Measurements from ENCODE around the gene RPS27.
"Not testable (repeated sequence)": the region's sequence is repeated elsewhere in the genome, so short reads cannot be mapped to it uniquely, and the experiment has no call there.

The RPS27 gene

GRCh38 chr1:153985941-153986761 lies 4.4 kb upstream of the RPS27 start, which contains the start of gene RAB13:
Gene RAB13, minus strand, starts transcription at chr1:153986339. Its CDS starts 103 bp downstream, at chr1:153986236.
- H3K4me1 ChIP-seq (ENCODE audit: control insufficient read depth in 1 of 2, insufficient read depth in 2 of 2, low read length in 2 of 2) = peaks cover 15 to 22% of the 10 kb centered on the region in 2 donors
- peak within 1 kb of the TSS; percentile 78 to 81 for H3K9ac ChIP-seq (ENCODE audit: low read depth in 1 of 2, low read length in 2 of 2)
- peaks cover 0 to 5% of the 10 kb centered on the region in 2 donors for H3K36me3 ChIP-seq (ENCODE audit: control insufficient read depth in 1 of 2, insufficient read depth in 2 of 2, low read length in 2 of 2)
- H3K27ac ChIP-seq (ENCODE audit: low read depth, low read length) = peak within 1 kb of the TSS; percentile 79
- peak within 1 kb of the TSS; percentile 71 to 80 for H3K4me3 ChIP-seq (ENCODE audit: low read depth in 1 of 2, low read length in 2 of 2)
- no peaks in the 10 kb centered on the region for H3K27me3 ChIP-seq (ENCODE audit: control insufficient read depth in 1 of 2, insufficient read depth in 2 of 2, low read length in 2 of 2)
- H3K9me3 ChIP-seq (ENCODE audit: control insufficient read depth in 1 of 2, low read length in 2 of 2) = no peaks in the 10 kb centered on the region

GRCh38 chr1:153987621-153988020 lies 2.9 kb upstream of the RPS27 start:
- Histone ChIP-seq H3K36me3 (ENCODE audit: control insufficient read depth in 1 of 2, insufficient read depth in 2 of 2, low read length in 2 of 2) (peaks cover 5 to 12% of the 10 kb centered on the region in 2 donors), H3K27me3 (ENCODE audit: control insufficient read depth in 1 of 2, insufficient read depth in 2 of 2, low read length in 2 of 2) (no peaks in the 10 kb centered on the region), H3K9me3 (ENCODE audit: control insufficient read depth in 1 of 2, low read length in 2 of 2) (no peaks in the 10 kb centered on the region), H3K27ac (ENCODE audit: low read depth, low read length) (no peak overlapping the region), H3K4me3 (ENCODE audit: low read depth in 1 of 2, low read length in 2 of 2) (no peak overlapping the region), H3K4me1 (ENCODE audit: control insufficient read depth in 1 of 2, insufficient read depth in 2 of 2, low read length in 2 of 2) (peaks cover 30 to 36% of the 10 kb centered on the region in 2 donors), H3K9ac (ENCODE audit: low read depth in 1 of 2, low read length in 2 of 2) (no peak overlapping the region)

- H3K4me3 ChIP-seq (ENCODE audit: low read depth in 1 of 2, low read length in 2 of 2) = peak overlapping the region; percentile 84 to 88
- H3K9me3 ChIP-seq (ENCODE audit: control insufficient read depth in 1 of 2, low read length in 2 of 2) = no peaks in the 10 kb centered on the region
- H3K36me3 ChIP-seq (ENCODE audit: control insufficient read depth in 1 of 2, insufficient read depth in 2 of 2, low read length in 2 of 2) = peaks cover 13 to 34% of the 10 kb centered on the region in 2 donors
- H3K27me3 ChIP-seq (ENCODE audit: control insufficient read depth in 1 of 2, insufficient read depth in 2 of 2, low read length in 2 of 2) = no peaks in the 10 kb centered on the region
- peak overlapping the region; percentile 86 for H3K27ac ChIP-seq (ENCODE audit: low read depth, low read length)
- H3K9ac ChIP-seq (ENCODE audit: low read depth in 1 of 2, low read length in 2 of 2) = peak overlapping the region; percentile 90 to 94
- peaks cover 18 to 25% of the 10 kb centered on the region in 2 donors for H3K4me1 ChIP-seq (ENCODE audit: control insufficient read depth in 1 of 2, insufficient read depth in 2 of 2, low read length in 2 of 2)
These were observed 629 bp downstream of the RPS27 start for GRCh38 chr1:153991151-153991630.

GRCh38 chr1:153991806-153992205 lies 1.2 kb downstream of the RPS27 start:
- Histone ChIP-seq H3K4me3 (ENCODE audit: low read depth in 1 of 2, low read length in 2 of 2) (peak overlapping the region; percentile 84 to 88), H3K27me3 (ENCODE audit: control insufficient read depth in 1 of 2, insufficient read depth in 2 of 2, low read length in 2 of 2) (no peaks in the 10 kb centered on the region), H3K9ac (ENCODE audit: low read depth in 1 of 2, low read length in 2 of 2) (peak overlapping the region; percentile 90 to 94), H3K36me3 (ENCODE audit: control insufficient read depth in 1 of 2, insufficient read depth in 2 of 2, low read length in 2 of 2) (peaks cover 13 to 34% of the 10 kb centered on the region in 2 donors), H3K4me1 (ENCODE audit: control insufficient read depth in 1 of 2, insufficient read depth in 2 of 2, low read length in 2 of 2) (peaks cover 18 to 20% of the 10 kb centered on the region in 2 donors), H3K27ac (ENCODE audit: low read depth, low read length) (no peak overlapping the region), H3K9me3 (ENCODE audit: control insufficient read depth in 1 of 2, low read length in 2 of 2) (no peaks in the 10 kb centered on the region)

GRCh38 chr1:153995202-153995601 lies 4.6 kb downstream of the RPS27 start:
- no peaks in the 10 kb centered on the region for H3K9me3 ChIP-seq (ENCODE audit: control insufficient read depth in 1 of 2, low read length in 2 of 2)
- H3K36me3 ChIP-seq (ENCODE audit: control insufficient read depth in 1 of 2, insufficient read depth in 2 of 2, low read length in 2 of 2) = peaks cover 13 to 34% of the 10 kb centered on the region in 2 donors
- H3K4me3 ChIP-seq (ENCODE audit: low read depth in 1 of 2, low read length in 2 of 2) = no peak overlapping the region
- H3K4me1 ChIP-seq (ENCODE audit: control insufficient read depth in 1 of 2, insufficient read depth in 2 of 2, low read length in 2 of 2) = peaks cover 17 to 18% of the 10 kb centered on the region in 2 donors
- H3K9ac ChIP-seq (ENCODE audit: low read depth in 1 of 2, low read length in 2 of 2) = no peak overlapping the region
- H3K27me3 ChIP-seq (ENCODE audit: control insufficient read depth in 1 of 2, insufficient read depth in 2 of 2, low read length in 2 of 2) = no peaks in the 10 kb centered on the region
- H3K27ac ChIP-seq (ENCODE audit: low read depth, low read length) = no peak overlapping the region

GRCh38 chr1:153995640-153996039 lies 5.1 kb downstream of the RPS27 start:
- Histone ChIP-seq H3K36me3 (ENCODE audit: control insufficient read depth in 1 of 2, insufficient read depth in 2 of 2, low read length in 2 of 2) (peaks cover 13 to 34% of the 10 kb centered on the region in 2 donors), H3K27ac (ENCODE audit: low read depth, low read length) (no peak overlapping the region), H3K27me3 (ENCODE audit: control insufficient read depth in 1 of 2, insufficient read depth in 2 of 2, low read length in 2 of 2) (no peaks in the 10 kb centered on the region), H3K9me3 (ENCODE audit: control insufficient read depth in 1 of 2, low read length in 2 of 2) (no peaks in the 10 kb centered on the region), H3K4me1 (ENCODE audit: control insufficient read depth in 1 of 2, insufficient read depth in 2 of 2, low read length in 2 of 2) (peaks cover 17 to 18% of the 10 kb centered on the region in 2 donors), H3K4me3 (ENCODE audit: low read depth in 1 of 2, low read length in 2 of 2) (no peak overlapping the region), H3K9ac (ENCODE audit: low read depth in 1 of 2, low read length in 2 of 2) (no peak overlapping the region)

GRCh38 chr1:153996882-153997281 lies 6.3 kb downstream of the RPS27 start:
- H3K27me3 ChIP-seq (ENCODE audit: control insufficient read depth in 1 of 2, insufficient read depth in 2 of 2, low read length in 2 of 2); H3K9me3 ChIP-seq (ENCODE audit: control insufficient read depth in 1 of 2, low read length in 2 of 2); H3K9ac ChIP-seq (ENCODE audit: low read depth in 1 of 2, low read length in 2 of 2); H3K27ac ChIP-seq (ENCODE audit: low read depth, low read length); H3K4me3 ChIP-seq (ENCODE audit: low read depth in 1 of 2, low read length in 2 of 2): not testable (repeated sequence)
- Histone ChIP-seq H3K36me3 (ENCODE audit: control insufficient read depth in 1 of 2, insufficient read depth in 2 of 2, low read length in 2 of 2) (peaks cover 10 to 28% of the 10 kb centered on the region in 2 donors), H3K4me1 (ENCODE audit: control insufficient read depth in 1 of 2, insufficient read depth in 2 of 2, low read length in 2 of 2) (peaks cover 9 to 11% of the 10 kb centered on the region in 2 donors)

- H3K9me3 ChIP-seq (ENCODE audit: control insufficient read depth in 1 of 2, low read length in 2 of 2) = no peaks in the 10 kb centered on the region
- no peaks in the 10 kb centered on the region for H3K4me1 ChIP-seq (ENCODE audit: control insufficient read depth in 1 of 2, insufficient read depth in 2 of 2, low read length in 2 of 2)
- no peaks in the 10 kb centered on the region for H3K27me3 ChIP-seq (ENCODE audit: control insufficient read depth in 1 of 2, insufficient read depth in 2 of 2, low read length in 2 of 2)
- H3K9ac ChIP-seq (ENCODE audit: low read depth in 1 of 2, low read length in 2 of 2) = no peak overlapping the region
- no peaks in the 10 kb centered on the region for H3K36me3 ChIP-seq (ENCODE audit: control insufficient read depth in 1 of 2, insufficient read depth in 2 of 2, low read length in 2 of 2)
- H3K4me3 ChIP-seq (ENCODE audit: low read depth in 1 of 2, low read length in 2 of 2) = no peak overlapping the region
- no peak overlapping the region for H3K27ac ChIP-seq (ENCODE audit: low read depth, low read length)
These were observed 9.9 kb downstream of the RPS27 start for GRCh38 chr1:154000420-154000819.

GRCh38 chr1:154006136-154006535 lies 15.6 kb downstream of the RPS27 start:
- no peaks in the 10 kb centered on the region for H3K36me3 ChIP-seq (ENCODE audit: control insufficient read depth in 1 of 2, insufficient read depth in 2 of 2, low read length in 2 of 2)
- H3K9me3 ChIP-seq (ENCODE audit: control insufficient read depth in 1 of 2, low read length in 2 of 2) = no peaks in the 10 kb centered on the region
- no peak overlapping the region for H3K27ac ChIP-seq (ENCODE audit: low read depth, low read length)
- no peaks in the 10 kb centered on the region for H3K27me3 ChIP-seq (ENCODE audit: control insufficient read depth in 1 of 2, insufficient read depth in 2 of 2, low read length in 2 of 2)
- H3K4me3 ChIP-seq (ENCODE audit: low read depth in 1 of 2, low read length in 2 of 2) = no peak overlapping the region
- no peaks in the 10 kb centered on the region for H3K4me1 ChIP-seq (ENCODE audit: control insufficient read depth in 1 of 2, insufficient read depth in 2 of 2, low read length in 2 of 2)
- H3K9ac ChIP-seq (ENCODE audit: low read depth in 1 of 2, low read length in 2 of 2) = no peak overlapping the region

- Histone ChIP-seq H3K4me3 (ENCODE audit: low read depth in 1 of 2, low read length in 2 of 2) (no peak overlapping the region), H3K4me1 (ENCODE audit: control insufficient read depth in 1 of 2, insufficient read depth in 2 of 2, low read length in 2 of 2) (peaks cover 0 to 5% of the 10 kb centered on the region in 2 donors), H3K36me3 (ENCODE audit: control insufficient read depth in 1 of 2, insufficient read depth in 2 of 2, low read length in 2 of 2) (no peaks in the 10 kb centered on the region), H3K9me3 (ENCODE audit: control insufficient read depth in 1 of 2, low read length in 2 of 2) (no peaks in the 10 kb centered on the region), H3K9ac (ENCODE audit: low read depth in 1 of 2, low read length in 2 of 2) (no peak overlapping the region), H3K27ac (ENCODE audit: low read depth, low read length) (no peak overlapping the region), H3K27me3 (ENCODE audit: control insufficient read depth in 1 of 2, insufficient read depth in 2 of 2, low read length in 2 of 2) (no peaks in the 10 kb centered on the region)
These were observed 21.6 kb downstream of the RPS27 start for GRCh38 chr1:154012129-154012528.
